ENCODE data around the gene GNAS. TPM values are rescaled to one million over a fixed set of nuclear protein-coding genes. Genes with fewer than 3 reads are reported as not detected.

The GNAS gene
- total RNA-seq, 1 donor = 474 TPM

DNA sequence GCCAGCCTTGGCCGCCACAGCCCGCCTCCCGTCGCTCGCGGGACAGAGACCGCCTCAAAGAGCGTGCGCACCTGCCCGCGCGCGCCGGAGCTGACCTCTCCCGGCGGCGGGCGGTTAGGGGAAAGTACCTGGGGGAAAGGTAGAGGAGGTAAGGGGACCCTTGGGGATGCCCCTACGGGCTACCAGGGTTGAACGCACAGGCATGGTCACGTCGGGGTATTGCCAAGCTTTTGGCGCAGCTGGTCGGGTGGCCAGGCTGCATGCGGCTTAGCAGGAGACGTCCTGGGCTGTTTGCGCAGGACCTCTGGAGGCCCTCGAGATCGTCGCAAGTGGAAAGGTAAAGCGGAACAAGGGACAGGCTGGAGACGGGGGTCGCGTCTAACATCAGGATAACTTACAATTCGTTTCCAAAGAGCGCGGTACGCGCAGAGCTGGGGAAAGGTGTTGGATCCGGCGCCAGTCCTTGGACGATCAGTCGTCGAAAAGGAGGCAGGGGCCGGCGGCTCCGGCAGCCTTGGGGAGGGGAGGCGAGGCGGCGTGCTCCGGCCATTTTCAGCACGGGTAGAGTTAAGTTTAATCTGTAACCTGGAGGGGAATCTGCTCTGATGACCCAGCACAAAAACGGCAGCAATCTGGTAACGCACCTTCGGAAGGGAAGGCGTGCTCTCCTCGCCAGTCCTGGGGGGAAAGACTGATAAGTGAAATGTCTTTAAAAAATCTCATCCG, 10.8 kb upstream of the GNAS start:
- TF ChIP-seq, protein P1, sequence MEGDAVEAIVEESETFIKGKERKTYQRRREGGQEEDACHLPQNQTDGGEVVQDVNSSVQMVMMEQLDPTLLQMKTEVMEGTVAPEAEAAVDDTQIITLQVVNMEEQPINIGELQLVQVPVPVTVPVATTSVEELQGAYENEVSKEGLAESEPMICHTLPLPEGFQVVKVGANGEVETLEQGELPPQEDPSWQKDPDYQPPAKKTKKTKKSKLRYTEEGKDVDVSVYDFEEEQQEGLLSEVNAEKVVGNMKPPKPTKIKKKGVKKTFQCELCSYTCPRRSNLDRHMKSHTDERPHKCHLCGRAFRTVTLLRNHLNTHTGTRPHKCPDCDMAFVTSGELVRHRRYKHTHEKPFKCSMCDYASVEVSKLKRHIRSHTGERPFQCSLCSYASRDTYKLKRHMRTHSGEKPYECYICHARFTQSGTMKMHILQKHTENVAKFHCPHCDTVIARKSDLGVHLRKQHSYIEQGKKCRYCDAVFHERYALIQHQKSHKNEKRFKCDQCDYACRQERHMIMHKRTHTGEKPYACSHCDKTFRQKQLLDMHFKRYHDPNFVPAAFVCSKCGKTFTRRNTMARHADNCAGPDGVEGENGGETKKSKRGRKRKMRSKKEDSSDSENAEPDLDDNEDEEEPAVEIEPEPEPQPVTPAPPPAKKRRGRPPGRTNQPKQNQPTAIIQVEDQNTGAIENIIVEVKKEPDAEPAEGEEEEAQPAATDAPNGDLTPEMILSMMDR (IDR thresholded peaks at IDR 0.05; ENCODE audit: insufficient read depth, low read length) = no peak
- no peak overlapping the region for H3K4me3 ChIP-seq (ENCODE audit: low read depth, low read length)
- DNase-seq (ENCODE audit: low read depth) = no peak

DNA sequence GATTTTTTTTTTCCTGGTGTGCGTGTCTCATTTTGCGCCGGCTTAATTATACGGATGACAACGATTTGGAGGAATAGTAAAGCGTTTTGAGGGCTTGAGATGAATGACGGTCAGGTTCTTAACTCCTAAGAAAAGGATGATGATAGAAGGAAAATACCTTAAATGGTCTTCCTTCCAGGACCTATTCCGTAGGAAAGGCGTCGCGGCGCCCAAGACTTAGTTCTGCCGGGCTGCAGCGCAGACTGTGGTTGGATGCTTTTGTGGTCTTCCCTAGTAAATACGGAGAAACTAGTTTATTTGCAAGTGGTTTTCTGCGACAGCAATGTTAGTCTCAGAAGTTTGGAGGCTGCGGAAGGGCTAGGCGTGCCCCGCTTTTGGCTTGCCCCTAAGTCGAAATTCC, 10.2 kb upstream of the GNAS start:
- H3K4me3 ChIP-seq (ENCODE audit: low read depth, low read length) = no peak overlapping the region
- DNase-seq (ENCODE audit: low read depth) = no peak
- TF ChIP-seq, protein P1 (IDR thresholded peaks at IDR 0.05; ENCODE audit: insufficient read depth, low read length) = no peak

DNA sequence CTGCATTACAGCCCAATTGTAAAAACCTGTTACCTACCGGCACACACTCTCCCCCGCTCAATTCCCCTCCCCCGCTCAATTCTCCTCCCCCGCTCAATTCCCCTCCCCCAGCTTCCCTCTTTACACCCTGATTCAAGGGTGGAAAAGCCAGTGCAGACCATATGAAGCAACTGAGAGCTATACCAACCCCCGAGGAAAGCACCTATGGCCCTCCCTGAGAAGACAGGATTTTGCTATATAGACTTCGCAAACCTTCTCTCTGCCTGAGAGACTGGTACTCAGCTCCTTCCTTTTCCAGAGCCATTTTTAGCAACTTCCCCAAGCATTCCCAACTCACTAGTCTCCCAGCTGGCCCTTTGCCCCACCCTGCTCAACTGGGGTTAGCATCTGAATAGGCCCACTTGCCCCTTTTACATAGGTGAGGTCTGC, 9.4 kb upstream of the GNAS start:
- DNase-seq (ENCODE audit: low read depth) = no peak
- TF ChIP-seq, protein P1 (IDR thresholded peaks at IDR 0.05; ENCODE audit: insufficient read depth, low read length) = no peak
- H3K4me3 ChIP-seq (ENCODE audit: low read depth, low read length) = no peak overlapping the region

DNA sequence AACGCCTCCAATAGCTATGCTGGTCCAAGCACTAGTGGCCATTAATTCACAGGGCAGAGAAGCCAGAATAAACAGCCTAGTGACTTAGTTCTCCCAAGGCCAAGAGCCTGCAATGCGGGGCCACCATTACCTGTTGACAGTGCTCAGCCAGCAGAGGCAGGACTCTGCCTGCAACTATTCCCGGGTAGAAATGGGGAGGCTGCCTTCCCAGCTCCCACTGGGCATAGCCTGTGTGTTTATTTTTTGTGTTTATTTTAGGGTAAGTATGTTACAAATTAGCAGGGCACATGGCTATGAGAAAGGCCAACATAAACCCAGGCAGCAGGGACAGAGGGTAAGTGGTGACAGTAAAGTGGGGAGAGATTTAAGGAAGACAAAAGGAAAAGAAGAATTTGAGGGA, 6.8 kb upstream of the GNAS start:
- H3K4me3 ChIP-seq (ENCODE audit: low read depth, low read length) = no peak overlapping the region
- no peak for DNase-seq (ENCODE audit: low read depth)
- TF ChIP-seq, protein P1 (IDR thresholded peaks at IDR 0.05; ENCODE audit: insufficient read depth, low read length) = no peak

DNA sequence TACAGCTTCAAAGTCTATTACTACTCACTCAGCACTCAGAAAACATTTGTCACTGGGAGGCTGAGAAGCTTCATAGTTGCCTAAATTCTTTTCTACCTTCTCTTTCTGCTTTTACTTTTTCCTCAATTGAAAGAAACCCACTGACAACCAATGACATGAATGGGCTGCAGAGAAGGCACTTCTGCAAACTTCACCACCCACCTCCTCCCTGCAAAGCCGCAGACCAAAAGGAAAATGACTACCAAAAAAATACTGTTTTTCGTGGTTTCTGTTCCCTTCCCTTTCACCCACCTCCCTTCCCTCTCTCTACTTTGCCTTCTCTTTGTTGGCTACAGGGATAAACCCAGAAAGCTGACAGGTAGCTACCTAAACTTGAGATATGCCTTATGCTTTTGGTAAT, 5.1 kb upstream of the GNAS start:
- H3K4me3 ChIP-seq (ENCODE audit: low read depth, low read length) = no peak overlapping the region
- TF ChIP-seq, protein P1 (IDR thresholded peaks at IDR 0.05; ENCODE audit: insufficient read depth, low read length) = no peak
- DNase-seq (ENCODE audit: low read depth) = no peak

DNA sequence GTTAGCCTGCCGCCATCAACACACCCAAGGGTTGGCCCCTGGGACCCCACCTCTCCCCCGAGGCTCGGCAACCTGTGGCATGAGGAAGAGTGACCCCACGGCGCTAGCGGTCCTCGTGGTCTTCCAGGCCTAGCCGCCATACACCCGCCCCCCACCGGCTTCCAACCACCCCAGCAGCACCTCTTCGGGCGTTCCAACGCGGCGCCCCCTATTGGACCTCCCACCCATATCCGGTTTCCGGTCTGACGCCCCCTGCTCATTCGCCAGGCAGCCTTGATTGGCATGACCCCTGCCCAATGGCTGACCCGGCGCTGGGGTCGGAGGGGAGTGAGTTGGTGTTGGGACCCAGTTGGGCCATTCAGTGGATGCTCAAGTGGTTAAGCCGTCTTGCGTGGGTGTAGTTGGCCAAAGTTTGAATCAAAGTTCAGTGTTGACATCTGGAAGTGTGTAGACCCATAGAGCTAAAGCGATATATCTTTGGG, 1.8 kb upstream of the GNAS start, which contains the start of gene GNAS-AS1:
GNAS-AS1 (minus strand) TSS at position 210 of the 482 bp plus-strand sequence.
- peak; percentile 88 for DNase-seq (ENCODE audit: low read depth)
- TF ChIP-seq, protein P1 (IDR thresholded peaks at IDR 0.05; ENCODE audit: insufficient read depth, low read length) = peak; percentile 22
- H3K4me3 ChIP-seq (ENCODE audit: low read depth, low read length) = peak within 1 kb of the TSS; percentile 77

Data from fibroblast of the aortic adventitia (primary cell).